ENCODE measurements around the gene CDC40.

Gene CDC40

GRCh38 chr6:110201151-110201884 is 21.1 kb downstream of the CDC40 start:
- H3K4me3 ChIP-seq (ENCODE audit: low read length) = no peak overlapping the region
- TF ChIP-seq CTCF (IDR thresholded peaks at IDR 0.05; ENCODE audit: insufficient read depth, low read depth, low read length, missing control alignments) = no peak
- DNase-seq (ENCODE audit: low read depth) = no peak

DNA sequence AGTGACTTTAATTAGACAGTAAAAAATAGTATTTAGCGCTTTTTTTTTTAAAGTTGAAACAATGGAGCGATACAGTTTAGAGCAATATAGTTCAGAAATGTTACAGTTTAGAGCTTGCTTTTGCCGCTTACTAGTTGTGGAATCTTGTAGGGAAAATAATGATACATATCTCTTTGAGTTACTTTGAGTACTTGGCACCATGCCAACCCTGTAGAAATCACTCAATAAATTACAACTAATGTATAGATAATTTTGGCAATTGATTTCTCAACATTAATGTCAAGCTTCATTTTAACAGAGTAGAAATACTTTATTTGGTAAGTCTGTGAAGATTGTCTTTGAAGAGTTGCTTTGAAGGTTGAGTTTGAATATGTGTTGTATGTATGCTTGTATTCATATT is 27.4 kb downstream of the CDC40 start:
- DNase-seq (ENCODE audit: low read depth) = no peak
- no peak for TF ChIP-seq CTCF (IDR thresholded peaks at IDR 0.05; ENCODE audit: insufficient read depth, low read depth, low read length, missing control alignments)
- no peak overlapping the region for H3K4me3 ChIP-seq (ENCODE audit: low read length)

- DNase-seq (ENCODE audit: low read depth) = no peak
- TF ChIP-seq CTCF (IDR thresholded peaks at IDR 0.05; ENCODE audit: insufficient read depth, low read depth, low read length, missing control alignments) = no peak
- no peak overlapping the region for H3K4me3 ChIP-seq (ENCODE audit: low read length)
Measured at GRCh38 chr6:110211753-110212152, 31.5 kb downstream of the CDC40 start.

DNA sequence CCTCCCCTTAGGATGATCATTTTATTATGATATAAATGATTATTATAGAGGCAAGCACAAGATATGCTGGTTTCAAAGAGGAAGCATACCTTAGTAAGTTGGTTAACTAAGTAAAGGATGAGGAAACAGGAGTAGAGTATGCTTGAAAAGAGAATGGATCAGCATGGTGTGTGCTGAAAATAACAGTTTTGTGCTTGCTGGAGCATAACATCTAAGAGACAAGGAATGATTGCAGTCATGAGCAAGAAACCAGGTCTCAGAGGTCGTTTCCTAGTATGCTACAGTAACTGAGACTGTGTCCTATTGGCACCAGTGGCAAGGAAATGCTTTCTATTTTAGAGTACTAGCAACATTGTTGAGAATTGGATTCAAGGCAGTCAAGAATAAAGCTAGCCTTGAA is 34.1 kb downstream of the CDC40 start:
- no peak overlapping the region for H3K4me3 ChIP-seq (ENCODE audit: low read length)
- TF ChIP-seq CTCF (IDR thresholded peaks at IDR 0.05; ENCODE audit: insufficient read depth, low read depth, low read length, missing control alignments) = no peak
- DNase-seq (ENCODE audit: low read depth) = no peak

DNA sequence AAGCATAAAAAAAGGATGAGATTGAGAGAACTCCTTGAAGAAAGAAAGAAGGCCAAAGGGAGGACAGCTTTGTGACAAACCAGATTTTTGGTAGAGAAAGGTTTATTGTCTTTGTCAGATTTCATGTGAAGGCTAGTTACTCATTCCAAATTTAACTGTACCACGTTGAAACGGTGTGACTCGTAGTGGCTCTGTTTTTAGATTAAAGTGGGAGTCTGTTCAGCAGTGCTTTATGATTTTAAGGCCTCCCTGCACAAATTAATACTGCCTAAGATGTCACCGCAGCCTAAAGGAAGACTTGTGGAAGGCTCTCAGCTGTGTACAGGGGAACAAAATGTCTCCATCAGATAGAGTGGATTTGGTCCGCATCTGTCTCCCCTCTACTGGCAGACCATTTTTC is 35.9 kb downstream of the CDC40 start:
- DNase-seq (ENCODE audit: low read depth) = no peak
- TF ChIP-seq CTCF (IDR thresholded peaks at IDR 0.05; ENCODE audit: insufficient read depth, low read depth, low read length, missing control alignments) = no peak

DNA sequence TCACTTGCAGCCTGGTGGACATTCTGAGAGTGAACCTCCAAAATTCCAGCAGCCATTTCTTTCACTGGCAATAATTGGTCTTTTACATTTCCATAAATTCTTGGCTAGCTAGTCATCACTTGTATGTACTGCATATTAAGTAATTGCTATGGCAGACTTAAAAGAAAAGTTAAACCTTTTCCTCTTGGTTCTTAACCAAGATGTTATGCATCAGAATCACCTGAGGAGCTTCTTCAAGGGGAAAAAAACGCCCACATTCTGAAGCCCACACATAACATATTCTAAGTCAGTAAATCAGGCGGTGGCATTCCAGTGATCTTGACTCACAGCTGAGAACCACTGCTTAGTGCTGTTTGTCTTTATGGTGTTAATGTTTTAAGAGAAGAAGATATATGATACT is 37.0 kb downstream of the CDC40 start:
- H3K4me3 ChIP-seq (ENCODE audit: low read length) = no peak overlapping the region
- peak; percentile 39 for DNase-seq (ENCODE audit: low read depth)
- no peak for TF ChIP-seq CTCF (IDR thresholded peaks at IDR 0.05; ENCODE audit: insufficient read depth, low read depth, low read length, missing control alignments)

More for the DNA sequence above, 35.9 kb downstream of the CDC40 start:
- H3K4me3 ChIP-seq (ENCODE audit: low read length) = no peak overlapping the region

GRCh38 chr6:110221738-110222137 is 41.5 kb downstream of the CDC40 start:
- no peak for DNase-seq (ENCODE audit: low read depth)
- H3K4me3 ChIP-seq (ENCODE audit: low read length) = no peak overlapping the region
- TF ChIP-seq CTCF (IDR thresholded peaks at IDR 0.05; ENCODE audit: insufficient read depth, low read depth, low read length, missing control alignments) = no peak
